Measurements from ENCODE around the gene ACY1.

Gene ACY1

GRCh38 chr3:51955175-51955892, 28.0 kb upstream of the ACY1 start, which contains the start of gene GPR62:
Gene GPR62 (plus strand): TSS chr3:51955381. CDS start chr3:51955653, 272 bp downstream.
- no peak for TF ChIP-seq TCF4 (CRISPR knock-in tag; IDR thresholded peaks at IDR 0.05; ENCODE audit: borderline replicate concordance)
- TF ChIP-seq ISL1 (CRISPR knock-in tag; IDR thresholded peaks at IDR 0.05) = no peak
- TF ChIP-seq ZNF565 (CRISPR knock-in tag; conservative IDR thresholded peaks at IDR 0.05; ENCODE audit: low read depth) = no peak
- TF ChIP-seq BACH2 (CRISPR knock-in tag; IDR thresholded peaks at IDR 0.05; ENCODE audit: borderline replicate concordance) = no peak
- TF ChIP-seq ZNF8 (CRISPR knock-in tag; IDR thresholded peaks at IDR 0.05) = no peak
- TF ChIP-seq RARB (CRISPR knock-in tag; IDR thresholded peaks at IDR 0.05) = no peak
- no peak for TF ChIP-seq ZC3H10 (CRISPR knock-in tag; IDR thresholded peaks at IDR 0.05)
- no peak for TF ChIP-seq ESRRG (CRISPR knock-in tag; IDR thresholded peaks at IDR 0.05)
- no peak for TF ChIP-seq PPARA (CRISPR knock-in tag; IDR thresholded peaks at IDR 0.05; ENCODE audit: borderline replicate concordance)
- TF ChIP-seq TOX (CRISPR knock-in tag; IDR thresholded peaks at IDR 0.05; ENCODE audit: borderline replicate concordance) = no peak
- no peak for TF ChIP-seq SNAI2 (CRISPR knock-in tag; IDR thresholded peaks at IDR 0.05)
- TF ChIP-seq, protein P1, sequence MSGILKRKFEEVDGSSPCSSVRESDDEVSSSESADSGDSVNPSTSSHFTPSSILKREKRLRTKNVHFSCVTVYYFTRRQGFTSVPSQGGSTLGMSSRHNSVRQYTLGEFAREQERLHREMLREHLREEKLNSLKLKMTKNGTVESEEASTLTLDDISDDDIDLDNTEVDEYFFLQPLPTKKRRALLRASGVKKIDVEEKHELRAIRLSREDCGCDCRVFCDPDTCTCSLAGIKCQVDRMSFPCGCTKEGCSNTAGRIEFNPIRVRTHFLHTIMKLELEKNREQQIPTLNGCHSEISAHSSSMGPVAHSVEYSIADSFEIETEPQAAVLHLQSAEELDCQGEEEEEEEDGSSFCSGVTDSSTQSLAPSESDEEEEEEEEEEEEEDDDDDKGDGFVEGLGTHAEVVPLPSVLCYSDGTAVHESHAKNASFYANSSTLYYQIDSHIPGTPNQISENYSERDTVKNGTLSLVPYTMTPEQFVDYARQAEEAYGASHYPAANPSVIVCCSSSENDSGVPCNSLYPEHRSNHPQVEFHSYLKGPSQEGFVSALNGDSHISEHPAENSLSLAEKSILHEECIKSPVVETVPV (CRISPR knock-in tag; IDR thresholded peaks at IDR 0.05) = no peak
- ATAC-seq = peak; percentile 3; the same call in 2 of the 3 replicates

GRCh38 chr3:51955893-51956770, 27.2 kb upstream of the ACY1 start:
- peak; percentile 36 for ATAC-seq
- no peak for TF ChIP-seq ZFP3 (CRISPR knock-in tag; IDR thresholded peaks at IDR 0.05)
- TF ChIP-seq, protein P1 (CRISPR knock-in tag; IDR thresholded peaks at IDR 0.05) = no peak
- TF ChIP-seq ZNF565 (CRISPR knock-in tag; conservative IDR thresholded peaks at IDR 0.05; ENCODE audit: low read depth) = no peak
- TF ChIP-seq ISL1 (CRISPR knock-in tag; IDR thresholded peaks at IDR 0.05) = no peak
- TF ChIP-seq TCF4 (CRISPR knock-in tag; IDR thresholded peaks at IDR 0.05; ENCODE audit: borderline replicate concordance) = no peak
- no peak for TF ChIP-seq ESRRG (CRISPR knock-in tag; IDR thresholded peaks at IDR 0.05)
- TF ChIP-seq BACH2 (CRISPR knock-in tag; IDR thresholded peaks at IDR 0.05; ENCODE audit: borderline replicate concordance) = no peak
- TF ChIP-seq GLIS3 (CRISPR knock-in tag; IDR thresholded peaks at IDR 0.05) = no peak
- TF ChIP-seq RARB (CRISPR knock-in tag; IDR thresholded peaks at IDR 0.05) = no peak
- no peak for TF ChIP-seq ARNTL (CRISPR knock-in tag; IDR thresholded peaks at IDR 0.05; ENCODE audit: borderline replicate concordance, low read depth)
- no peak for TF ChIP-seq PPARA (CRISPR knock-in tag; IDR thresholded peaks at IDR 0.05; ENCODE audit: borderline replicate concordance)
- TF ChIP-seq, protein P2, sequence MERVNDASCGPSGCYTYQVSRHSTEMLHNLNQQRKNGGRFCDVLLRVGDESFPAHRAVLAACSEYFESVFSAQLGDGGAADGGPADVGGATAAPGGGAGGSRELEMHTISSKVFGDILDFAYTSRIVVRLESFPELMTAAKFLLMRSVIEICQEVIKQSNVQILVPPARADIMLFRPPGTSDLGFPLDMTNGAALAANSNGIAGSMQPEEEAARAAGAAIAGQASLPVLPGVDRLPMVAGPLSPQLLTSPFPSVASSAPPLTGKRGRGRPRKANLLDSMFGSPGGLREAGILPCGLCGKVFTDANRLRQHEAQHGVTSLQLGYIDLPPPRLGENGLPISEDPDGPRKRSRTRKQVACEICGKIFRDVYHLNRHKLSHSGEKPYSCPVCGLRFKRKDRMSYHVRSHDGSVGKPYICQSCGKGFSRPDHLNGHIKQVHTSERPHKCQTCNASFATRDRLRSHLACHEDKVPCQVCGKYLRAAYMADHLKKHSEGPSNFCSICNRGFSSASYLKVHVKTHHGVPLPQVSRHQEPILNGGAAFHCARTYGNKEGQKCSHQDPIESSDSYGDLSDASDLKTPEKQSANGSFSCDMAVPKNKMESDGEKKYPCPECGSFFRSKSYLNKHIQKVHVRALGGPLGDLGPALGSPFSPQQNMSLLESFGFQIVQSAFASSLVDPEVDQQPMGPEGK (CRISPR knock-in tag; IDR thresholded peaks at IDR 0.05; ENCODE audit: borderline replicate concordance) = no peak
- TF ChIP-seq CSDC2 (CRISPR knock-in tag; IDR thresholded peaks at IDR 0.05) = no peak
- TF ChIP-seq SNAI2 (CRISPR knock-in tag; IDR thresholded peaks at IDR 0.05) = no peak
- no peak for TF ChIP-seq ZNF70 (CRISPR knock-in tag; IDR thresholded peaks at IDR 0.05)
- TF ChIP-seq TSHZ2 (CRISPR knock-in tag; IDR thresholded peaks at IDR 0.05) = no peak
- TF ChIP-seq OSR1 (CRISPR knock-in tag; IDR thresholded peaks at IDR 0.05) = no peak
- TF ChIP-seq ZNF8 (CRISPR knock-in tag; IDR thresholded peaks at IDR 0.05) = no peak
- TF ChIP-seq TOX (CRISPR knock-in tag; IDR thresholded peaks at IDR 0.05; ENCODE audit: borderline replicate concordance) = no peak
